Tibial nerve (tissue), 4 donors: Measurements from ENCODE around the gene JAK1. TPM values are rescaled to one million over a fixed set of nuclear protein-coding genes. Genes with fewer than 3 reads are reported as not detected.

Source experiments
- DNase-seq, 2 donors: peaks; one replicate each; pipeline ENCODE4 v3.0.0-alpha.2; 2019; ENCODE audit warnings: low spot score in 2 of 2
- H3K27ac ChIP-seq, 4 donors: fragments of 200-600 bp; sonication (generic) in 3 of 4; one replicate each; pipeline ENCODE4 v1.5.1; 2017 to 2019; ENCODE audit warnings: mild to moderate bottlenecking in 1 of 4
- H3K27me3 ChIP-seq, 2 donors: fragments of 200-600 bp; sonication (generic) in 1 of 2; one replicate each; pipeline versions ENCODE4 v1.5.1 to v1.6.0; 2017 to 2019
- H3K36me3 ChIP-seq, 3 donors: fragments of 200-600 bp; sonication (generic); one replicate each; pipeline ENCODE4 v1.5.1; 2018 to 2019
- H3K4me1 ChIP-seq, 4 donors: fragments of 200-600 bp; sonication (generic) in 3 of 4; one replicate each; pipeline ENCODE4 v1.5.1; 2017 to 2019
- H3K4me3 ChIP-seq, 4 donors: fragments of 200-600 bp; sonication (generic) in 3 of 4; one replicate each; pipeline ENCODE4 v1.5.1; 2017 to 2019; ENCODE audit warnings: mild to moderate bottlenecking in 1 of 4, moderate library complexity in 1 of 4
- H3K9me3 ChIP-seq, 4 donors: fragments of 200-600 bp; sonication (generic) in 3 of 4; one replicate each; pipeline ENCODE4 v1.5.1; 2017 to 2019
- EP300 ChIP-seq, 2 donors: sonication (generic); formaldehyde crosslinking; IDR thresholded peaks; one replicate each; pipeline ENCODE4 v1.6.1; 2017; ENCODE audit warnings: antibody characterized with exemption in 2 of 2, mild to moderate bottlenecking in 1 of 2
- POLR2A ChIP-seq, 2 donors: fragments of 450-650 bp; IDR thresholded peaks; one replicate each; pipeline ENCODE4 v1.6.1; 2017; ENCODE audit warnings: antibody characterized with exemption in 2 of 2, mild to moderate bottlenecking in 2 of 2, moderate library complexity in 2 of 2
- WGBS, 2 donors: methylation state at CpG; one replicate each; pipeline ENCODE4 v1.1.5; 2018; 5-methylcytosine and 5-hydroxymethylcytosine counted together
- total RNA-seq, 4 donors: library from RNA; depleted of rRNA; stranded (reverse); fragments of >200 nt; gene quantifications; one replicate each; pipeline ENCODE4 v1.1.0, GENCODE V29; 2016
- TF ChIP-seq, protein P1 (sequence below), 5 experiments: fragments of 200-600 bp in 3 of 5; fragments of 450-650 bp in 2 of 5; sonication (generic) in 3 of 5; IDR thresholded peaks; one replicate each; pipeline ENCODE4 v1.5.1; 2016 to 2019; ENCODE audit warnings: antibody characterized with exemption in 5 of 5, mild to moderate bottlenecking in 3 of 5, moderate library complexity in 2 of 5

JAK1 gene
- total RNA-seq, 4 donors from 2014 or later: 114 to 222 (median 138) TPM

DNA sequence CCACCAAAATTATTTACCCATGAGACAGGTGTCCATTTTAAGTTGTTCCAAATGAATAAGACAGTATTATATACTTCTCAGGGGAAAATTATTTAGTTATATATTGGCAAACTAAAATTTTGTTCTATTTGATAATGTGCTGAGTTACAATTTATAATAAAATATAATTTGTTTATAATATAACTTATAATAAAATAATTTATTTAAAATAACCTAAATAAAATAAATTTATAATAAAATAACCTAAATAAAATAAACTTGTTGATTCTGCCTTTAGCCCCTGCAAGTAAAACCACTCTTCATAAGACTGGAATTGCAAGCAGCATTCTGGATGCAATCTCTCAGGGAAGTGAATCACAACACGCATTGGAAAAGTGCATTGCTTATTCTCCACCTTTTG is 151.9 kb downstream of the JAK1 start:
- H3K9me3 ChIP-seq: no peaks in the 10 kb centered on the region
- TF ChIP-seq EP300 (IDR thresholded peaks at IDR 0.05): no peak
- TF ChIP-seq, protein P1, sequence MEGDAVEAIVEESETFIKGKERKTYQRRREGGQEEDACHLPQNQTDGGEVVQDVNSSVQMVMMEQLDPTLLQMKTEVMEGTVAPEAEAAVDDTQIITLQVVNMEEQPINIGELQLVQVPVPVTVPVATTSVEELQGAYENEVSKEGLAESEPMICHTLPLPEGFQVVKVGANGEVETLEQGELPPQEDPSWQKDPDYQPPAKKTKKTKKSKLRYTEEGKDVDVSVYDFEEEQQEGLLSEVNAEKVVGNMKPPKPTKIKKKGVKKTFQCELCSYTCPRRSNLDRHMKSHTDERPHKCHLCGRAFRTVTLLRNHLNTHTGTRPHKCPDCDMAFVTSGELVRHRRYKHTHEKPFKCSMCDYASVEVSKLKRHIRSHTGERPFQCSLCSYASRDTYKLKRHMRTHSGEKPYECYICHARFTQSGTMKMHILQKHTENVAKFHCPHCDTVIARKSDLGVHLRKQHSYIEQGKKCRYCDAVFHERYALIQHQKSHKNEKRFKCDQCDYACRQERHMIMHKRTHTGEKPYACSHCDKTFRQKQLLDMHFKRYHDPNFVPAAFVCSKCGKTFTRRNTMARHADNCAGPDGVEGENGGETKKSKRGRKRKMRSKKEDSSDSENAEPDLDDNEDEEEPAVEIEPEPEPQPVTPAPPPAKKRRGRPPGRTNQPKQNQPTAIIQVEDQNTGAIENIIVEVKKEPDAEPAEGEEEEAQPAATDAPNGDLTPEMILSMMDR (IDR thresholded peaks at IDR 0.05): no peak
- TF ChIP-seq POLR2A (IDR thresholded peaks at IDR 0.05): no peak
- H3K27ac ChIP-seq: no peak overlapping the region
- DNase-seq: no peak
- H3K36me3 ChIP-seq: peaks cover 0 to 11% (median 0%) of the 10 kb centered on the region in 3 donors
- H3K4me3 ChIP-seq: no peak overlapping the region
- no peaks in the 10 kb centered on the region for H3K27me3 ChIP-seq
- no peaks in the 10 kb centered on the region for H3K4me1 ChIP-seq
- 96 to 100% methylated on average over 1 of the region's 1 CpG for WGBS, 2 donors

DNA sequence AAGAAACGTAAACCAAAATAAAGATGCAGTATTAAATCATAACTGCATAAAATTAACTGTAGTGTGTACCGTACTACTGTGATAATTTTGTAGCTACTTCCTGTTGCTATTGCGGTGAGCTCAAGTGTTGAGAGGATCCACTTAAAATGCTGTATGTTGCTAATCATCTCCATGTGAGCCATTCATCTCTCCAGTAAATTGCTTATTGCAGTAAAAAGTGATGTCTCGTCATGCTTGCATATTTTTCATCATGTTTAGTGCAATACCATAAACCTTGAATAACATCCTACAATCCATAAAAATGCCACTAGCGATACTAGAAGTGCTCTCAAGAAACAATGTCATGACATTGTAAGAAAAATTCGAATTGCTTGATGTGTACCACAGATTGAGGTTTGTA is 155.2 kb downstream of the JAK1 start:
- Histone ChIP-seq H3K4me3 (no peak overlapping the region), H3K27ac (no peak overlapping the region), H3K4me1 (no peaks in the 10 kb centered on the region), H3K9me3 (no peaks in the 10 kb centered on the region), H3K27me3 (no peaks in the 10 kb centered on the region), H3K36me3 (peaks cover 0 to 11% (median 0%) of the 10 kb centered on the region in 3 donors)
- 92 to 94% methylated on average over 6 of the region's 6 CpGs for WGBS, 2 donors
- TF ChIP-seq EP300 (IDR thresholded peaks at IDR 0.05) (no peak), POLR2A (IDR thresholded peaks at IDR 0.05) (no peak)
- TF ChIP-seq, protein P1 (IDR thresholded peaks at IDR 0.05): no peak
- DNase-seq: no peak

DNA sequence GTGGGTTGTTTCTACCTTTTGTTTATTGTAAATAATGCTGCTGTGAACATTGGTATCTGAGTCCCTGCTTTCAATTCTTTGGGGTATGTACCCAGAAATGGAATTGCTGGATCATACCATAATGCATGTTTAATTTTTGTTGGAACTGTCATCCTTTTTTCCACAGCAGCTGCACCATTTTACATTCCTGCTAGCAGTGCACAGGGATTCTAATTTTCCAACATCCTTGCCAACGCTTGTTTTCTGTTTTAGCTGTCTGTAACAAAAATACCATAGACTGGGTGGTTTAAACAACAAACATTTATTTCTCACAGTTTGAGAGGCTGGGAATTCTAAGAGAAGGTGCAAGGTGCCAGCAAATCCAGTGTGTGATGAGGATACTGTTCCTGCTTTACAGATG is 156.3 kb downstream of the JAK1 start:
- WGBS, 2 donors: 79 to 97% methylated on average over 1 of the region's 1 CpG
- no peak for TF ChIP-seq POLR2A (IDR thresholded peaks at IDR 0.05)
- TF ChIP-seq, protein P1 (IDR thresholded peaks at IDR 0.05): no peak
- no peak for TF ChIP-seq EP300 (IDR thresholded peaks at IDR 0.05)

DNA sequence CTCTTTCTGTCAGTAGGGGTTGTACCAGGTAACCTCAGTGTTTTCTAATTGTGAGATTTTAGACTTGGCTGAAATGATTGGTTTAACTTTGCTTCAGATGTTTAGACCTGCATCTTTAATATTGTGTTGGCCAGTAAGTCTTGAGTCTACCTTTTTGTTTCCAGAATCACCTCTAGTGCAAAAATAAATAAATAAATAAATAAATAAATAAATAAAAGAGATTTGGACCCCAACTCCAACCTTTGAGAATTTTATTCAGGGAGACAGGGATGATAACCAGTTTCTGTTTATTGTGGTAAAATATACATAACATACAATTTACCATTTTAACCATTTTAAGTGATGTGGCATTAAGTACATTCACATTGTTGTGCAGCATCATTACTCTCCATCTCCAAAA is 157.0 kb downstream of the JAK1 start:
- Histone ChIP-seq H3K27ac (no peak overlapping the region), H3K4me3 (no peak overlapping the region), H3K9me3 (no peaks in the 10 kb centered on the region), H3K27me3 (no peaks in the 10 kb centered on the region), H3K4me1 (no peaks in the 10 kb centered on the region), H3K36me3 (peaks cover 0 to 5% (median 0%) of the 10 kb centered on the region in 3 donors)
- no peak for DNase-seq
- TF ChIP-seq EP300 (IDR thresholded peaks at IDR 0.05): no peak

More for the DNA sequence above, 156.3 kb downstream of the JAK1 start:
- peaks cover 0 to 6% (median 0%) of the 10 kb centered on the region in 3 donors for H3K36me3 ChIP-seq
- H3K4me1 ChIP-seq: no peaks in the 10 kb centered on the region
- H3K4me3 ChIP-seq: no peak overlapping the region
- DNase-seq: no peak
- no peaks in the 10 kb centered on the region for H3K27me3 ChIP-seq
- H3K27ac ChIP-seq: no peak overlapping the region
- H3K9me3 ChIP-seq: no peaks in the 10 kb centered on the region

DNA sequence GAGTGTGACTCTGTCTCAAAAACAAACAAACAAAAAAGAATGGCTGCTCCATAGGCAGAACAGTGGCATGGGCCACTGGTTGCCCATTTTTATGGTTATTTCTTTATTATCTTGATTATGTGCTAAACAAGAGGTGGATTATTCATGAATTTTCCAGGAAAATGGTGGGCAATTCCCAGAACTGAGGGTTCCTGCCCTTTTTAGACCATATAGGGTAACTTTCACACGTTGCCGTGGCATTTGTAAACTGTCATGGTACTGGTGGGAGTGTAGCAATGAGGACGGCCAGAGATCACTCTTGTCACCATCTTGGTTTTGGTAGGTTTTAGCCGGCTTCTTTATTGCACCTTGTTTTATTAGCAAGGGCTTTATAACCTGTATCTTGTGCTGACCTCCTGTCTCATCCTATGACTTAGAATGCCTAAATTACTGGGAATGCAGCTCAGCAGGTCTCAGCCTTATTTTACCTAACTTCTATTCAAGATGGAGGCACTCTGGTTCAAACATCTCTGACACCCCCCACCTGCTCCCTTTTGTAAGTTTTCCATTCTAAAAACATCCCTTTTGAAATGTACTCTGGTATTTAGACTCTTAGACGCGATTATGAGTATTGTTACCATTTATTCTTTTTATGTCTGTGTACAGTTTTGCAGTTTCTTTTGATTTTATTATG is 164.4 kb downstream of the JAK1 start:
- Histone ChIP-seq H3K27me3 (no peaks in the 10 kb centered on the region), H3K4me3 (no peak overlapping the region), H3K4me1 (no peaks in the 10 kb centered on the region), H3K36me3 (no peaks in the 10 kb centered on the region), H3K9me3 (peaks cover 0 to 7% (median 0%) of the 10 kb centered on the region in 4 donors), H3K27ac (no peak overlapping the region)
- TF ChIP-seq, protein P1 (IDR thresholded peaks at IDR 0.05): no peak
- no peak for TF ChIP-seq EP300 (IDR thresholded peaks at IDR 0.05)
- no peak for TF ChIP-seq POLR2A (IDR thresholded peaks at IDR 0.05)
- DNase-seq: no peak
- WGBS, 2 donors: 94 to 95% methylated on average over 6 of the region's 6 CpGs
